ENCODE results near the gene CHPF2.

Gene CHPF2

DNA sequence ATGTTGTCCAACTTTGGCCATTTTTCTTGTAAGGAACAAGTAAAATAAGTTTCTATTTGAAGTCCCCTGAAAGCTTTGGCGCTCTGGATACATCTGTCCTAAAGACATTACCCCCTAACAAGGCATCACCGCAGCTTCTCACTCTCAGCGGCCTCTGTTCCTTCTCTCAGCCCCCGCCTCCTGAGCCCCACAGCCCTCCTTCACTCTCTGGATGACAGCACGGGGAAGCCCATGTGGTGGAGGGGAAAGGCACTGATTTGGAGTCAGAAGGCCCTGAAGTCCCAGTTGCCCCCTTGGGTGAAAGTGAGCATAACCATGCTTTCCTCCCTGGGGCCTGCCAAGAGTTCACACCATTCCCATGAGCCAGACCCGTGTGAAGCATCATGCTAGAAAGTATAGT lies 26.6 kb upstream of the CHPF2 start:
- no peak for DNase-seq (ENCODE audit: insufficient read length, low spot score)
- FAIRE-seq: no peak

DNA sequence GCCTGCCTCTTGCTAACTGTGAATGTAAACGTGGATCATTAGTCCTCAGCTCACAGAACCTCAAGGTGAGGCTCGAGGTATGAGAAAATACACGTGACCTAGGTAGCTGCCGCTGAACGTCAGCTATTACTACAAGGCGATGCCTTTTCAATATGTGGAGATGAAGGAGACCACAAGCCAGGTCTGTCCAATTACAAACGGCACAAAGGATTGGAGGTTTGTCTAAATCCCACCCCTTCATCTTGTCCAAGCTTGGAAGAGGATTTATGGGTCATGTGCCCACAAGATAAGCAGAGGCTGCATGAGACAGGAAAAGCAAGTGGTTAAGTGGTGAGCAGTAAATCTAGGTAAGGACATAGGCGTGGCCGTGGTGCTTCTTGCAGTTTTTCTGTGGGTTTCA lies 25.4 kb upstream of the CHPF2 start:
- DNase-seq (ENCODE audit: insufficient read length, low spot score) (no peak), FAIRE-seq (no peak)

DNA sequence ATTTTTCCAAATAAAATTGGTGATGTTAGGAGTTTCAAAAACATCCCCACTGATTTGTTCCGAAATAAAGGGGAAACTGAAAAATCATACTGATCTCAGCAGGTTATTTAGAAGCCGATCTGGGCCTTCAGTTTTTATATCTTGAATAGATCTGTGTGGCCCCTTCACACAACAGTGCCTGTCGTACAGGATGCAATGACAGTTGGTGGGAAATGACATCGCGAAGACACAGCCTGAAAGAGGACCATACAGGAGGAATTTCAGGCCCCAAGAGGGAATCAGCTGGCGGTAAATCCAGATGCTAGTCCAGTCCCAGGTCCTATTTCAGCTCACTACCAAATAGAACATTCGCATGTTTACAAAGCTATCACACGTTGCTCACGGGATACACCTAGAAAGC lies 25.0 kb upstream of the CHPF2 start:
- DNase-seq (ENCODE audit: insufficient read length, low spot score) (no peak), FAIRE-seq (no peak)

DNA sequence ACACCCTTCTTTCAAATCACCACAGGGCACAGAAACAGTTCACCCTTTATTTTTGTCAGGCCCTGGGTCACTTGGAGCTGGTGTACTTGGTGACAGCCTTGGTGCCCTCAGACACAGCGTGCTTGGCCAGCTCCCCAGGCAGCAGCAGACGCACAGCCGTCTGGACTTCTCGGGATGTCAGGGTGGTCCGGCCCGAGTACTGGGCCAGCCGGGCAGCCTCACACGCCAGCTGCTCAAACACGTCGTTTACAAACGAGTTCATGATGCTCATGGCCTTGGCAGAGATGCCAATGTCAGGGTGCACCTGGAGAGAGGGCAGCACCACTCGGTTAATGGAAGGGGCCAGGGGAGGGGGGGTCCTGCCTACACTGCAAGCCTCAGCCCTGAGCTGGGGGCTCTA lies 24.5 kb upstream of the CHPF2 start:
- FAIRE-seq (no peak), DNase-seq (ENCODE audit: insufficient read length, low spot score) (no peak)

DNA sequence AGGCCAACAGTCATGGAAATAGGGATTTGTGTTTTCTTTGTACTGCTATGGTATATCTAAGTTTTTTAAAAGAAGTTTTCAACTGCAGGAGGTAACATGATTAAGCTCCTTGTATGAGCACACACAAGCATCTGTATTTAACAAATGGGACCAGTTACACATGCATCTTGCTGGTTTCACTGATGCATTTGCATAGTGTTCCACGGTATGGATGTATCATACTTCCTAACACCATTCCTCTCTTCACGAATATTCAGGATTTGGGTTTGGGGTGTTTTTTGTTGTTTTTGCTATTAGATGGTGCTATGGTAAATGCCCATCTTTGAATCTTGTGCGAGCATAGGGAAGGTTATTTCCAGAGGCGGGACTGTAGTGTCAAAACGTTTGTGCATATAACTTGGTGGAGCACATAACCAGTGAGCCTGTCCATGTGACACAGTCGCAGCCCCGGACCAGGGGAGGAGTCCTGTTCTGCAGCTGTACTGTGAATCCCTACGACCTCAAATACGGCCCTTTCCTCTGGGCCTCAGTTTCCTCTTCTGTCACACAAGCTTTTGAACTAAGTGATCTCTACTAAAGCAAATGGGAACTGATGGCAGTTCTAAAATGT lies 23.9 kb upstream of the CHPF2 start:
- DNase-seq (ENCODE audit: insufficient read length, low spot score) (no peak), FAIRE-seq (no peak)

DNA sequence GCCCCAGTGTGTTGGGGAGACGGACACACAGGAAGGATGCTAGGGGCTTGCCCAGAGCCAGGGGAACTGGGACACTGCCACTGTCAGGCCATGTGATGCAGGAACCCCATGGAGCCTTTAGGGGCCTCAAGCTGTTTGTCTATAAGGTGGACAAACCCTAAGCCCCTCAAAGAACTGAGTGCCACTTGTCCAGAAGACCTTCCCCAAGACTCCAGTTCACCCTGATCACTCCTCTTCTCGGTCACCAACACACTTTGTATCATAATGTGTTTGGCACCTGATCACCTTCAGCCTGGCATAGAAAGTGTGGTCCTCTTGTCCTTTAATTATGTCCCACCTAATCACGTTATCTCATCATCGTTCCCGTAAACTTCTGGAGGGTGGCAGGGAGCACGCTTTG lies 22.7 kb upstream of the CHPF2 start:
- no peak for FAIRE-seq

DNA sequence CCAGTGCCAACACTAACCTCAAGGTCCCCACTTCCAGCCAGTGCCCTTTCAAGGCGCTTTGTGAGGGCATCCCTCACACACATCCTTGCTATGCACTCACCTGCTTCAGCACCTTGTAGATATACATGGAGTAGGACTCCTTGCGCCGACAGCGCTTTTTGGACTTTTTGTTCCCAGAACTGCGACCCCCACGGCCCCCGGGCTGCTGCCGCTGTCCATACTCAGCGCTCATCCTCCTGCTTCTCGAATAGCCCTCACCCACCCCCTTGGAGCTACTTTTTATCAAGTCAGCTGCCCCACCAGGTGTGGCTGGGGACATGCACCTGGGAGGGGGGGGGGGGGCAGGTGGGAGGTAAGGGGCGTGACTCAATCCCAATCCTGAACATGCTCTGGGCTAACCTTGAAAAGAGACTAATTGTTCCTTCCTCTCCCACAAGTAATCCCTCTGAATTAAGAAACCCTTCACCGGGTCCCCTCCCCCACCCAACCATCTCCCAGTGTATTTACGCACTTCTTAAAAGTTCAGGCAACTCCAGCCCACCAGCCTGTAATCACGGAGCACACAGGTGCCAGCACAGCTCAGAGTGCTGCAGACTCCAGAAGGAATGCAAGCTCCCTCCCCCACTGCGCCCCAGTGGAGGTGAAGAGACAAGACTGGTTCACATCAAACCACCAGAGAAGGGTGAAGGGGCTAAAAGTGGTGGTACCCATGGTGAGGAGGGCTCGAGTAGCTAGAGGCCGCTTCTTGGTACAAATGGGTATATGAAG lies 22.0 kb upstream of the CHPF2 start, which contains the start of gene H2BK1:
Gene H2BK1 (minus strand): TSS at position 402 of the 768 bp plus-strand sequence. CDS start 170 bp downstream, at position 232.
- no peak for DNase-seq (ENCODE audit: insufficient read length, low spot score)
- no peak for FAIRE-seq

More for the DNA sequence above, 22.7 kb upstream of the CHPF2 start:
- DNase-seq (ENCODE audit: insufficient read length, low spot score): no peak

DNA sequence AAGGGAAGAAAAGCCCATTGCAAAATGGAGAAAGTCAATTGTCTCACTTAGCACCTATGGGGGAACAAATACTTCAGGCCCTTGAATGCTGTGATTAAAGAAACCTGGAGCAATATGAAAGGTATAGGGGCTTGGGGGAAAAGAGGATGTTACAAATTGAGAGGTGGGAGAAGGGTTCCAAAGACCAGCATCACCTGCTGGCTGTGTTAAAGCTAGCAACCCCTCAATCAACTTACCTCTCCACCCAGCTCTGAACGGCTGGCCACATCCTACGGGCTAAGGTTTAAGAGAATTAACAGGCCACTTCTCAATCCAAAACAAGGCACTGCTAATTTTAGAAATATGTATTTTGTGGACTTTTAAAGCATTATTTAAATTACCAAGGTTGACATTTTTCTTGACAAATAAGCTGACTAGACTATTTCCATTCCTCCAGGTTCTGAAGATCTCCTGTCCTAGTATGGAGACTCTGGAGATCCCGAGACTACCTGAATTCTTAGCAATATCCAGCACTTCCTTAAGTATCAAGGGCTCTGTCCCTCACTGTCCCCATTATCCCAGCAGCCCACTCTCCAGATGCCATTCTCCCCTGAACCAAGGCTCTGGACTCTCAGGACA lies 21.0 kb upstream of the CHPF2 start:
- DNase-seq (ENCODE audit: insufficient read length, low spot score) (no peak), FAIRE-seq (no peak)

DNA sequence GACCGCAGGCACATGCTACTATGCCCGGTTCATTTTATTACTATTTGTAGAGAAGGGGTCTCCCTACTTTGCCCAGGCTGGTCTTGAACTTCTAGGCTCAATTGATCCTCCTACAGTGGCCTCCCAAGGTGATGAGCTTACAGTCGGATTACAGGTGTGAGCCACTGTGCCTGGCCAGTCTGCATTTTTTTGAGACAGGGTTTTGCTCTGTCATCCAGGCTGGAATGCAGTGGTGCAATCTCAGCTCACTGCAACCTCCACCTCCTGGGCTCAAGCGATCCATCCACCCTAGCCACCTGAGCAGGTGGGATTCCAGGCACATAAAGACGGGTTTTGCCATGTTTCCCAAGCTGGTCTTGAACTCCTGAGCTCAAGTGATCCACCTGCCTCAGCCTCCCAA lies 19.7 kb upstream of the CHPF2 start:
- DNase-seq (ENCODE audit: insufficient read length, low spot score) (no peak), FAIRE-seq (no peak)

DNA sequence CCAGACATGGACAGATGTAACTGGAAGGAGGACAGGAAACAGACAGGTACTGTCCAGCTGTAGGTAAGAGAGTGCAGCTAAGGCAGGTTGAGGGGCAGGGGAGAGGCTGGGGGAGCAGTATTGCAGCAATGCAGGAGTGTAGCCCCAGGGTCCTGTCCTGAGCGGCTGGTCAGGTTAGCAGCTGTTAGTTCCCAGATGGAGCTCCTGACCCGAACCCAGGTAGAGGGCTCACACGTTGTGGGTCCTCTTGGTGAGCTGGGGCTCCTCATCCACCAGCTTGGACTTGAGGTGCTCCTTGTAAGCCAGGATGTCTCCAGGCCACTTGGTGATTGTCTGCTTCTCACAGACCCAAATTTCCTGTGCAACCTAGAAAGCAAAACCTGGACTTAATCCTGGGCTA lies 18.5 kb upstream of the CHPF2 start:
- DNase-seq (ENCODE audit: insufficient read length, low spot score) (no peak), FAIRE-seq (no peak)

DNA sequence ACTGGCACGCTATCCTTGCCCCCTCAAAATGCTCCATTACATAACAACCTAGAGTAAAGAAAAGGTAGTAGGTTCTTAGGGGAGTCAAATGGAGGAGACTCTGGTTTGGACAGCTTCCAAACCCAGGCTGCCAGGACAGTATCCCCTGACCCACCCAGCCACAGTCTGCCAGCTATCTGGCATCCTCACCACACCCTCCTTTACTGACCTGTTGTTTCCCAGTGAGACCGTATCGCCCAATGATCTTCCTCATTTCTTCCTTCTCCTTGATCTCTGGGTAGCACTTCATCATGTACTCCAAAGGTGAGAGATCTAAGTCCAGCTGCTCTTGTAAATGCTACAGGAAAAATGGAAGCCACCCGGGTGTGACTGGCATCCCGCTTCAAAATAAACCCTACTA lies 16.9 kb upstream of the CHPF2 start:
- no peak for FAIRE-seq

DNA sequence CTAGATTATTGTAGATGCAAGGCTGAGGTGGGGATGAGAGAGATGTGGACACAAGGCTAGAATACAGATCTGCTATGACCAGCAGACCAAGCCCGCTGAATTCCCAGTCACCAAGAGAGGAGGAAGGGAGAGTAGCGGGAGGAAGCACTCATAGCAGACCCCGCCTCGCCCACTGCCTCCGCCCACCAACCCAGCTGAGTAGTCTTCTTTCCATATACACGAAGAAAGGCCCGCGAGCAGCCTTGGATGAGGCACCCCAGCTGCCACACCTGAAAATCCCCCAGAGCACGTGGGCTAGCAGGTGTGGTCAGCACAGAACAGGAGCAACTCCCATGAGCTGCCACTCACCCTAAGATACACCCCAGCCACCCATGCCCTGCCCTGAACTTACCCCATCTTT lies 14.1 kb upstream of the CHPF2 start:
- no peak for FAIRE-seq
- DNase-seq (ENCODE audit: insufficient read length, low spot score): no peak

More for the DNA sequence above, 16.9 kb upstream of the CHPF2 start:
- no peak for DNase-seq (ENCODE audit: insufficient read length, low spot score)

DNA sequence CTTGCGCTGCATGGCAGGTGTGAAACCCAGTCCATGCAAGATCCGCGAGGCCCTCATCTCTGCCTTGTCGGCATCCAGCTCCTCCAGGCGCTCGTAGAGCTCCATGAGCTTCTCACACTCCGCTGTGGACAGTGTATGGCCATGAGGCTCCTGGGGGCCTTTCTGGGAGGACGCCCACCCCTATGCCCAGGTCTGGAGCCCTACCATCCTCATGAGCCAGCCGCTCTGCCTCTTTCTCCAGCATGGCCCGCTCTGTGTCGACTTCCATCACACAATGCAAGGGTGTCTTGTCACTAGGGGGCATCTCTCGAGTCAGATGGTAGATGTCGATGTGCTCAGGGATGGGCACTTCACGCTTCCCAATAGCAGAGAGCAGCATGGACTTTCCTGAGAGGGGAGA lies 8.6 kb upstream of the CHPF2 start:
- DNase-seq (ENCODE audit: insufficient read length, low spot score) (no peak), FAIRE-seq (no peak)

DNA sequence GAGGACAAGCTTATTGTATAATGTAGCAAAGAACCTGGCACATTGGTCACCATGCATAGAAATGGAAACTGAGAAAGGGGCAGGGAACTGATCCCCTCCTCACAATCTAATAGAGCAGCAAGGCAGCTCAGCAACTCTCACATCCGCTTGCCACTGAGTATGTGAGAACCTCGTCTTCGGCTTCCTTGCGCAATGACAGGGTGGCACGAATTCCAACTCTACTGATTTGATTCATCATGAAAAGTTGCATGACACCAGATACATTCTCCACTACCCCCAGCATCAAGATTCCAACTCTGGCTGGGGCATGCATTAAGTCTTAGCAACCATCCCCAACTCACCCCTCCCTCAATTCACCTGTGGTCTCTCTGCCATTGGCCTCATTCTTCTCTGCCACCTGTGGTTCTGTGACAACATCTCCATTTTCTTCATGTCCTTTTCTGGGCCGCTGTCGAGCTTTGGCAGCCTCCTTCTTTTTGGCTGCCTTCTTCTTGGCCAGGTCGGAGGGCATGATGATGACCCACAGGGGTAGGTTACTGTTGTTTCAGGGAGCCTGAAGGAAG lies 6.3 kb upstream of the CHPF2 start:
- DNase-seq (ENCODE audit: insufficient read length, low spot score): no peak
- no peak for FAIRE-seq

DNA sequence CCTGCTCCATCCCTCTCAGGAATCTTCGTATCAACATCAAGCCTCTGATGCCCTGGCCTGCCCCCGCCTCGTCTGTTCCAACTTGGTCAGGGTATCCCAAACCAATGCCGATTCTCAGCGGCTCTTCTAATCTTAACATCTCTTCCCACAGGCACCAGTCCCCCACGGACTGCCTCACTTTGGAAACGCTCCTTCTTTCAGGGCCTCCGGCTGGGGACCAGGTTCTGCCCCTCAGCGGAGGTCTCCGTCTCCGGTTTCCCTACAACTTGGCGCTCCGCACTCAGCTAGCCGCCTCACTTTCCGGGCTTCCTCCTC lies 5.8 kb upstream of the CHPF2 start:
- FAIRE-seq: no peak
- DNase-seq (ENCODE audit: insufficient read length, low spot score): no peak

DNA sequence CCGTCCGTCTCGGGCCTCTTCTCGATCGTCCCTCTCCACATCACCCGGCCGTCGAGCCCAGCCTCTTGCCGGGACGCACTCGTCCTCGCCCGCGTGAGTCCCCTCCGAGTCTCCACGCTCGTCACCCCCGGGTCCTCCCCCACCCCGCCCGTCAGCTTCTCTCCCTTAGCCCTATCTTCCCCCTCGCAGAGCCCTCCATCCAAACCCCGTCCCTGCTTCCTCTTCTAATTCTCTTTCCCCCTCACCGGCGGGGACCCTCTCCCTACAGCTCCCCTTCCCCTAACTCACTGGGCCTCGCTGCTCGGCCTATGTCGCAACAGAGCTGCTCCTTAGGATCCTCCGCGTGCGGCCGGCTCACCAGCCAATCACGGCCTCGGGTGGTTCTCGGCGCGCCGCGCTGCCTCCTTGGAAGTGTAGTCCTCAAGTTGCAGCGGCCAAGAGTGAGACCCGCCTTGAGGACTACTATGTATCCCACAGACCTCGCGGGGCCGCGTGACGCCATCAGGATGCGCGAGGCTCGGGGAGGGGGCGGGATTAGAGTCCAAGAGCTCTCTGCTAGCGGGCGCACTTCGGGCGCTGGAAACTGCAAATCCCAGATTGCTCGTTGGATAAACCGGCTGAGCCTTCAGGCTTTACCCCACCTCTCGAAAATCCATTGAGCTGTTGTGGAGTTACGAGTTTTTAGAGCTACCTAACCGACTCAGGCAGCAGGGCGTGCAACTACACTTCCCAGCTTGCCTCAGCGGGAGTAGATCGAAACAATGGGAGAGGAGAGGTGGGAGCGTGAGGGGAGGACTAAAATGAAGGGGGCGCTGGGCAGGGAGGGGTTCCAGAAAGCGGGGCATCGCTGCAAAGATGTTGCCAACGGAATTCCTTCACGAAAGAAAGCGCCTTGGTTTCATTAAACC lies 5.2 kb upstream of the CHPF2 start, which contains the start of gene ABCF2:
Gene ABCF2 (minus strand): TSS at position 331 of the 908 bp plus-strand sequence. CDS start 747 bp downstream, outside the sequence.
- DNase-seq (ENCODE audit: insufficient read length, low spot score) (peak; percentile 96), FAIRE-seq (peak; percentile 42)

DNA sequence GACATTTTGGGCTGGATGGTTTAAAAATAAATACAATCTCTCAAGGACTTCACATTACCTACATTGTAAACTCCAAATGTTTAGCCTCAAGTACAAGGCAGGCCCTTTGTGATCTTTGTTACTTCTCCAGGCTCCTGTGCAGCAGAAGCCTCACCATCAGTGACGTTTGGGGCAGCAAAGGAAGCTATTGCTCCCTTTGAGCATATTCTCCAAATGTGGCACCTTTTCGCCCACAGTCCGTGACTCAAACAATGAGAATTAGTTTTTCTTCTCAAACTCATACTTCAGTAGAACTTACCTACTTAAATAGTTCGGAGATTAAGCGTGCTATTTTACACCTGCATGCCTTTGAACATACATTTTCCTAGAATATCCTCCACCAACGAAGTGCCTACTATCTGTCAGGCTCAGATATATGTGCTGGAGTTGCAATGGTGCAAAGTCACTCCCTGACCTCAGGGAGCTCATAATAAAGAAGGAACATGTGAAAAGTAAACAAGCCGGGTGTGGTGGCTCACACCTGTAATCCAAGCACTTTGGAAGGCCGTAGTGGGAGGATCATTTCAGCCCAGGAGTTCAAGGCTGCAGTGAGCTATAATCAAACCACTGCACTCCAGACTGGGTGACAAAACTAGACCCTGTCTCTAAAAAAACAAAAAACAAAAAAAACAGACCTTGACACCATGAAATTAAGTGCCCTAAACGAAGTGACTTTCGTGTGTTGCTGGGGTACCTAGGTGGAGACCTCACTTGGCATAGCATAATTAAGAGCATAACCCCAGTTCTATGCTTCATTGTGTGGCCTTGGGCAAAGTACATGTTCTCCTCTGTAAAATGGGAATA lies 4.0 kb upstream of the CHPF2 start:
- DNase-seq (ENCODE audit: insufficient read length, low spot score) (no peak), FAIRE-seq (no peak)

DNA sequence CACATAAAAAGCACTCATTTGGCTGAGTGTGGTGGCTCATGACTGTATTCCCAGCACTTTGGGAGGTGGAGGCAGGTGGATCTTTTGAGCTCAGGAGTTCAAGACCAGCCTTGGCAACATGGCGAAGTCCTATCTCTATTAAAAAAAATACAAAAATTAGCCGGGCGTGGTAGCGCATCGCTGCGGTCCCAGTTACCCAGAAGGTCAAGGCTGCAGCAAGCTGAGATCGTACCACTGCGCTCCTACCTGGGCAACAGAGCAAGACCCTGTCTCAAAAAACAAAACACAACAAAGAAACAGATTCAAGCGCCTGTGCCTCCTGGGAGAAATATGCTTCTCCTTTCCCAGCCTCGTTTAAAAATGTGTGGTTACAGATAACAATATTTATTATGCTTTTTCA lies 3.0 kb upstream of the CHPF2 start:
- DNase-seq (ENCODE audit: insufficient read length, low spot score) (no peak), FAIRE-seq (no peak)

DNA sequence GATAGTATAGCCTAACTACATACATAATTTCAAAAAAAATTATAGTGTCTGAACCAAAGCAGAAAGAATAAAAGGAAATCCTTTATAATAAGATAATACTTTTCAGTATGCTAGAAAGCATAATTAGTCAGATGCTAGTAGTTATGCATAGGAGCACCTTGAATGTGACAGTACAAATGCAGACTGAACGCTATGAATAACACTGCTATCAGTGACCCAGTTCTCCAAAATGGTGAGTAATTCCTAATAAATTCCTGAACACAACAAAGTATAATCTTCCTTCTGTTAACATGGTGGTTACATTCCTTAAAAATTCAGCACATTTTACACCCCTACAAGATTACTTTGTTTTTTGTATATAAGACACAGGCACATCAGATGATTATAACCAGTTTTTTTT lies 1.2 kb upstream of the CHPF2 start:
- FAIRE-seq (no peak), DNase-seq (ENCODE audit: insufficient read length, low spot score) (no peak)
